Spleen (tissue), 7 donors: ENCODE data around the gene TOM1L2.

ENCODE experiments used
- POLR2AphosphoS5 ChIP-seq, 3 donors: sonication (generic); formaldehyde crosslinking; IDR thresholded peaks; one replicate each; pipeline ENCODE4 v1.5.1; 2017; ENCODE audit warnings: antibody characterized with exemption in 3 of 3
- TF ChIP-seq, protein P1 (sequence below), 11 experiments: fragments of 200-600 bp in 7 of 11; fragments of 450-650 bp in 4 of 11; sonication (generic) in 4 of 11; IDR thresholded peaks in 8 of 11; conservative IDR thresholded peaks in 3 of 11; 1 replicate in 7 of 11; 2 replicates in 4 of 11; pipeline versions ENCODE4 v1.4.0 to v1.8.0; 2016 to 2021; ENCODE audit warnings: antibody characterized with exemption in 11 of 11, inconsistent platforms in 4 of 11, mild to moderate bottlenecking in 1 of 11
- donor health status: DM: no; HTN: no; CAD: no; lungs with moderate emphysema.
- donor health status: DM: no; HTN: no; CAD: no.
- donor health status: DM: no; HTN: no; CAD: no.

GRCh38 chr17:17930674-17931073 lies 41.5 kb downstream of the TOM1L2 start:
- TF ChIP-seq, protein P1, sequence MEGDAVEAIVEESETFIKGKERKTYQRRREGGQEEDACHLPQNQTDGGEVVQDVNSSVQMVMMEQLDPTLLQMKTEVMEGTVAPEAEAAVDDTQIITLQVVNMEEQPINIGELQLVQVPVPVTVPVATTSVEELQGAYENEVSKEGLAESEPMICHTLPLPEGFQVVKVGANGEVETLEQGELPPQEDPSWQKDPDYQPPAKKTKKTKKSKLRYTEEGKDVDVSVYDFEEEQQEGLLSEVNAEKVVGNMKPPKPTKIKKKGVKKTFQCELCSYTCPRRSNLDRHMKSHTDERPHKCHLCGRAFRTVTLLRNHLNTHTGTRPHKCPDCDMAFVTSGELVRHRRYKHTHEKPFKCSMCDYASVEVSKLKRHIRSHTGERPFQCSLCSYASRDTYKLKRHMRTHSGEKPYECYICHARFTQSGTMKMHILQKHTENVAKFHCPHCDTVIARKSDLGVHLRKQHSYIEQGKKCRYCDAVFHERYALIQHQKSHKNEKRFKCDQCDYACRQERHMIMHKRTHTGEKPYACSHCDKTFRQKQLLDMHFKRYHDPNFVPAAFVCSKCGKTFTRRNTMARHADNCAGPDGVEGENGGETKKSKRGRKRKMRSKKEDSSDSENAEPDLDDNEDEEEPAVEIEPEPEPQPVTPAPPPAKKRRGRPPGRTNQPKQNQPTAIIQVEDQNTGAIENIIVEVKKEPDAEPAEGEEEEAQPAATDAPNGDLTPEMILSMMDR (IDR thresholded peaks at IDR 0.05 in 8 of 11, conservative IDR thresholded peaks at IDR 0.05 in 3 of 11), result no peak
- no peak for TF ChIP-seq POLR2AphosphoS5 (IDR thresholded peaks at IDR 0.05)
